Aorta (tissue), 5 donors: ENCODE data around the gene CDC25B. TPM values are rescaled to one million over a fixed set of nuclear protein-coding genes. Genes with fewer than 3 reads are reported as not detected.
"Not testable (repeated sequence)": the region's sequence is repeated elsewhere in the genome, so short reads cannot be mapped to it uniquely, and the experiment has no call there.

ENCODE experiments used
- ATAC-seq: fragments of 200-7000 bp; cut with Tn5 transposase; one replicate; pipeline ENCODE4 v1.9.1; 2022; ENCODE audit warnings: moderate library complexity; ENCODE audit not compliant: low FRiP score
- DNase-seq, 2 donors: peaks; one replicate each; pipeline ENCODE4 v3.0.0-alpha.2; 2020
- H3K27ac ChIP-seq, 2 donors: one replicate each; pipeline ENCODE4 v1.5.1; 2013; ENCODE audit warnings: low read length in 2 of 2, mild to moderate bottlenecking in 2 of 2, moderate library complexity in 2 of 2, control low read depth in 1 of 2, inconsistent platforms in 1 of 2, low read depth in 1 of 2
- H3K27me3 ChIP-seq, 2 donors: one replicate each; pipeline ENCODE4 v1.6.1; 2013; ENCODE audit warnings: control low read depth in 1 of 2, low read length in 1 of 2, mild to moderate bottlenecking in 1 of 2, moderate library complexity in 1 of 2; ENCODE audit not compliant: insufficient read depth in 2 of 2, control insufficient read depth in 1 of 2
- H3K36me3 ChIP-seq, 2 donors: one replicate each; pipeline ENCODE4 v1.6.1; 2013; ENCODE audit warnings: control low read depth in 1 of 2, low read length in 1 of 2, mild to moderate bottlenecking in 1 of 2; ENCODE audit not compliant: insufficient read depth in 2 of 2, control insufficient read depth in 1 of 2
- H3K4me1 ChIP-seq, 2 donors: one replicate each; pipeline ENCODE4 v1.6.1; 2013; ENCODE audit warnings: low read length in 2 of 2, control low read depth in 1 of 2, mild to moderate bottlenecking in 1 of 2, moderate library complexity in 1 of 2; ENCODE audit not compliant: insufficient read depth in 2 of 2, control insufficient read depth in 1 of 2
- H3K4me3 ChIP-seq, 2 donors: one replicate each; pipeline ENCODE4 v1.5.1; 2013; ENCODE audit warnings: low read length in 2 of 2, control low read depth in 1 of 2, mild to moderate bottlenecking in 1 of 2
- H3K9me3 ChIP-seq: one replicate; pipeline ENCODE4 v1.6.1; 2013; ENCODE audit warnings: mild to moderate bottlenecking, low read length; ENCODE audit not compliant: control insufficient read depth
- WGBS, 2 donors: extraction: QIAGEN DNeasy Blood & Tissue Kit; methylation state at CpG; one replicate each; pipeline ENCODE4 v1.1.7; 2013; 5-methylcytosine and 5-hydroxymethylcytosine counted together
- intact Hi-C, 2 donors: fragments of 100-400 bp; cut with DNase I; formaldehyde crosslinking; loops; one replicate each; pipeline versions ENCODE4 v1.14.2 to v1.15.0; 2022
- polyA plus RNA-seq, 2 donors: library from polyadenylated mRNA; stranded (reverse); fragments of 200-250 nt; gene quantifications; one replicate each; pipeline ENCODE4 v1.2.3, GENCODE V29; 2013
- total RNA-seq, 2 donors: library from RNA; stranded (reverse); fragmentation: NEBNext Ultra II Directional; extraction: Animal tissue kit (Norgen Biotek cat#: 25700); gene quantifications; one replicate each; pipeline ENCODE4 v1.2.1, GENCODE V29; 2021
- donor health status: healthy with polysubstance abuse.
- donor health status: Bipolar disorder and iron deficiency.
- donor health status: DM: no; HTN: no; CAD: no.
- donor health status: DM: no; HTN: no; CAD: no.
- donor health status: DM: yes; HTN: yes; CAD: no.

CDC25B gene
- total and polyA plus RNA-seq, 4 donors, result 9.9 to 87.5 (median 42.9) TPM

DNA sequence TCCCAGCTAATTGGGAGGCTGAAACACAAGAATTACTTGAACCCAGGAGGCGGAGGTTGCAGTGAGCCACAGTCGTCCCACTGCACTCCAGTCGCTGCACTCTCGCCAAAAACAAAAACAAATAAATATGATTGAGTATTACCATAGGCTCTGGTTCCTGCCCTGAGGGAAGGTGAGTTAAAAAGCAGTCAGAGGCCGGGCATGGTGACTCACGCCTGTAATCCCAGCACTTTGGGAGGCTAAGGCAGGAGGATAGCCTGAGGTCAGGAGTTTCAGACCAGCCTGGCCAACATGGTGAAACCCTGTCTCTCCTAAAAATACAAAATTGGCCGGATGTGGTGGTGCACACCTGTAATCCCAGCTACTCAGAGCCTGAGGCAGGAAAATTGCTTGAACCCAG, 44.1 kb downstream of the CDC25B start:
- H3K27ac ChIP-seq, H3K27me3 ChIP-seq, ATAC-seq, H3K4me3 ChIP-seq, H3K36me3 ChIP-seq, H3K4me1 ChIP-seq, H3K9me3 ChIP-seq, DNase-seq: not testable (repeated sequence)
- WGBS, 2 donors, result 94 to 97% methylated on average over 7 of the region's 7 CpGs
- intact Hi-C loops, result loop anchor here (10.0 kb wide), 3 partner anchors 55 to 165 kb away; partner anchors contain the start of genes ADAM33 (in 1 of the 2), CENPB (in 1 of the 2) and SPEF1 (in 1 of the 2)

DNA sequence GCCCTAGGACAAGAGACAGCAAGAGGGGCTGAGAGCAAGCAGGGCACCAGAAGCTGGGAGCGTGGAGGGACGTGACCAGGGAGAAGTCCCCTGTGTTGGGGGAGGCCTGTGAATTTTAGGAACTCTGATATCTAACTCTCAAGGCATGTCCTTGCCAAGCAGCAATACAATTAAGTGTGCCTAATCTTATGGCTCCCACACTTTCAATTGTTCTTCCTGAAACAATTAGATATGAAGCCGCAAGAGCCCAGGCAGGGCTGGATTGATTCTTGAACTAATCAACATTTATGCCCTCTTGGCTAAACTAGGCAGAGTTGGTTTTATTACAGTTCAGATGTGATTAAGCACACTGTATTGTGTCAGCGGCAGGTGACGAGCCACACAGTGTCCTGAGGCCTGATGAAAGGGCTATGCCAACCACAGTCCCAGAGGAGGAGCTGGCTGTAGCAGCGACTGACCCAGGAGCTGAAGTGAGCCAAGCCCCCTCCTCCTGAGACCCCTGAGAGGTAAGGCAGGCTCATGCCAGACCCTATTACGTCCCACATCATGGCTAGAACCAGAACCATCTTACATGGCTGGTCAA, 46.3 kb downstream of the CDC25B start:
- H3K4me1 ChIP-seq, result no peaks in the 10 kb centered on the region
- whole genome bisulfite sequencing, 2 donors, result 88 to 89% methylated on average over 7 of the region's 7 CpGs
- no peak overlapping the region for H3K4me3 ChIP-seq
- DNase-seq, result no peak
- ATAC-seq, result no peak
- intact Hi-C loops, result loop anchor here (10.0 kb wide), 3 partner anchors 58 to 168 kb away; partner anchors contain the start of genes ADAM33 (in 1 of the 2), CENPB (in 1 of the 2) and SPEF1 (in 1 of the 2)
- no peak overlapping the region for H3K27ac ChIP-seq
- H3K9me3 ChIP-seq, result no peaks in the 10 kb centered on the region
- H3K27me3 ChIP-seq, result no peaks in the 10 kb centered on the region
- no peaks in the 10 kb centered on the region for H3K36me3 ChIP-seq

DNA sequence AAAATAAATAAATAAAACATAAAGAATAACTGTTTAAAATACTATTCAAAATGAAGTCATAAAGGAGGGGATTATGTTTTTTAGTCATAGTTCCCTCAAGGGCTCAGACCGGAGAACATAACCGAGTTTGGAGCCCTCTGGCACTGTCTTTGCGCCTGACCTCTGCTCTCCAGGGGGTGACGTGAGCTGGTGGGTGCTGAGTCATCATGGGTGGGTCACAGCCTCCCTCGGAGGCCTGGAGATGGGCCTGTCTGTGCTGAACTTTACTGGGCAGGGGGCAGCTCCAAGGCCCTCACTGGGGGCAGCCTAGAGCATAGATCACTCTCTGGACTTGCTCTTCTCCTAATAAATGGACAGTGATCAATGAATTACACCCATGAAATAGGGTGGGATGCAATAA, 47.4 kb downstream of the CDC25B start:
- Histone ChIP-seq H3K4me3 (no peak overlapping the region), H3K27me3 (no peaks in the 10 kb centered on the region), H3K9me3 (no peaks in the 10 kb centered on the region), H3K4me1 (no peaks in the 10 kb centered on the region), H3K27ac (no peak overlapping the region), H3K36me3 (no peaks in the 10 kb centered on the region)
- intact Hi-C loops, result loop anchor here (10.0 kb wide), 3 partner anchors 59 to 169 kb away; partner anchors contain the start of genes ADAM33 (in 1 of the 2), CENPB (in 1 of the 2) and SPEF1 (in 1 of the 2)
- ATAC-seq, result no peak
- 73 to 77% methylated on average over 5 of the region's 5 CpGs for WGBS, 2 donors
- no peak for DNase-seq

DNA sequence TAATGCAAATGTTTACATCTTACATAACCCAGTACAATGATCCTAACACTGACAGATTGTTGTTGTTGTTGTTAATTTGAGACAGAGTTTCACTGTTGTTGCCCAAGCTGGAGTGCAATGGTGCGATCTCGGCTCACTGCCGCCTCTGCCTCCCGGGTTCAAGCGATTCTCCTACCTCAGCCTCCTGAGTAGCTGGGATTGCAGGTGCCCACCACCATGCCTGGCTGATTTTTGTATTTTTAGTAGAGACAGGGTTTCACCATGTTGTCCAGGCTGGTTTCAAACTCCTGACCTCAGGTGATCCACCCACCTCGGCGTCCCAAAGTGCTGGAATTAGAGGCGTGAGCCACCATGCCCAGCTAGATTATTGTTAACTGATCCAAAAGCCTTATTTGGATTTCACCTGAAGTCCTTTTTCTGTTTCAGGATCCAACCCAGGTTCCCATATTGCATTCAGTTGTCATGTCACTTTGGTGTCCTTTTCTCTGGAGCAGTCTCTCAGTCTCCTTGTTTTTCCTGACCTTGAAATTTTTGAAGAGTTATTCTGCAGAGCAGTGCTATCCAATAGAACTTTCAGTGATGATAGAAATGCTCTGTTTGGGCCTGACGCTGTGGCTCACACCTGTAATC, 48.0 kb downstream of the CDC25B start:
- H3K27ac ChIP-seq, H3K9me3 ChIP-seq, H3K4me3 ChIP-seq, H3K27me3 ChIP-seq, DNase-seq, ATAC-seq, H3K36me3 ChIP-seq, H3K4me1 ChIP-seq: not testable (repeated sequence)
- WGBS, 2 donors, result 94 to 95% methylated on average over 9 of the region's 9 CpGs
- intact Hi-C loops, result loop anchor here (10.0 kb wide), 3 partner anchors 59 to 169 kb away; partner anchors contain the start of genes ADAM33 (in 1 of the 2), CENPB (in 1 of the 2) and SPEF1 (in 1 of the 2)

DNA sequence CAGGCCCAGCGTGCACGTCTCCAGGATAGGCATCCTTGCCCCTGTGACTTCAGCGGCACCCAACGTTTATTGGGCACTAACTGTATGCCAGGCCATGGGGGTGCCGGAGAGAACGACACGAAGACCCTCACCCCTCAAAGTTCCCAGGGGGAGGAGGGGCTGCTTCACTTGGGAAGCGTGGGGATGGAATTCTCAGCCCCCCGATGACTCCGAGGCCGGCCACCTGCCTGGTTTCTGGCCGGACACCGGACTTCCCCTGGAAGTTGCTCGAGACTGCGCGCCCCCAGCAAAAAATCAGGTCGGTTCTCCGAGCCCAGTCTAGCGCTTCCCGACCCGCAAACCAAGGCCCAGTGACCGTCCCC, 50.2 kb downstream of the CDC25B start:
- no peak for ATAC-seq
- WGBS, 2 donors, result 0 to 1% methylated on average over 22 of the region's 22 CpGs
- intact Hi-C loops, result loop anchor here (10.0 kb wide), 3 partner anchors 62 to 172 kb away; partner anchors contain the start of genes ADAM33 (in 1 of the 2), CENPB (in 1 of the 2) and SPEF1 (in 1 of the 2)
- peak overlapping the region; percentile 1 to 48 for H3K27ac ChIP-seq
- H3K36me3 ChIP-seq, result no peaks in the 10 kb centered on the region
- no peak for DNase-seq
- no peaks in the 10 kb centered on the region for H3K27me3 ChIP-seq
- peak overlapping the region; percentile 22 to 92 for H3K4me3 ChIP-seq
- no peaks in the 10 kb centered on the region for H3K4me1 ChIP-seq
- no peaks in the 10 kb centered on the region for H3K9me3 ChIP-seq

DNA sequence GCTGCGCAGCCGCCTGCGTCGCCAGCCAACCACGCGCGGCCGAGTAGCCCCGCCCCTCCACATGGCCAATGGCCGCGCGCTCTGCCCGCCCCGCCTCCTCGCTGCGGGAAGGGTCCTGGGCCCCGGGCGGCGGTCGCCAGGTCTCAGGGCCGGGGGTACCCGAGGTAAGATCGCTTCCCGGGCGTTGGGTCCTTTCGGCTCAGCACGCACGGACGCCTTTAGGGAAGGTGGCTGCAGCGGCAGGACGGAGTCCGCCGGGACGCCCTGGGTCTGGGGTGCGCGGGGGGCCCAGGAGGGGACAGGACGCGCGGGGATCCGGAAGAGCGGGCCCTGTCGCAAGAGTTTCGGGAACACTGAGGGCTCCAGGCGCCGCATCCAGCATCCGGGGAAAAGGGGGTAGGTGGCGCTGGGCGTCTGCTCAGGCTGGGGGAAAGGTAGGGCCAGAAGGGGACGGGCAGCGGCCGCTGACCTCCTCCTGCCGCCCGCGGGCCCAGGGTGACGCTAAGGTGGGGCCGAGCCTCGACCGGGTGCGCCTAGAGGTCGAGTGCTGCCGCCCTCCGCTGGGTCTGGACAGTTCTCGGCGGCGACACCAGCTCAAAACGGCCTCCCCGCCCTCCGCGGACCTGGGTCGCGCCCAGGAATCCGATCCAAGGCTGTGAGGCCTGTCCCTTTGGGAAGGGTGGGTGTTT, 50.8 kb downstream of the CDC25B start, which contains the start of gene MAVS:
Gene MAVS (plus strand): TSS at position 95 of the 689 bp plus-strand sequence. CDS start 7,791 bp downstream, outside the sequence.
- intact Hi-C loops, result loop anchor here (10.0 kb wide), 3 partner anchors 62 to 172 kb away; partner anchors contain the start of genes ADAM33 (in 1 of the 2), CENPB (in 1 of the 2) and SPEF1 (in 1 of the 2)

DNA sequence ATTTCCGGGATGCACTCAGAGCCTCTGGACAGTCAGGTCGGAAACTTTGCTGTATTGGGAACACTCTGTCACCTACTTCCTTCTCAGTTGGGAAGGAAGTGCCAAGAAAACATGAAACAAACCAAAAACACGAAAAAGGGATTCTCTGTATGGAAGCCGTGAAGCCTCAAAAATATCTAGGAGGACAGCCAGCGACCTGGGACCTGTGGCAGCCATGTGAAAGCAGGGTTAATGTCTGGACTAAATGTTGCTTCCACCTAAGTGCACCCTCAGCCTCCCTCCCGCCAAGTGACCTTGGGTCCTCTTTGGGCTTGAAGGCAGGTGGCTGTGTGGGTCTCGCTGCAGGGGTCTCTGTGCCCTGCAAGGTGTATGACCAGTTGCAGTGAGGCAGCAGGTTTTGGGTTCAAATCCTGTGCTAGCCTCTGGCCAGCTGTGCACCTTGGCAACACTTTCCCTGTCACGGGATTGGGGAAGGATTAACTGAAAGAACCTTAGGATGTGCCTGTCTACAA, 51.4 kb downstream of the CDC25B start:
- DNase-seq (no peak), ATAC-seq (no peak)
- Histone ChIP-seq H3K36me3 (no peaks in the 10 kb centered on the region), H3K27ac (peak overlapping the region in 1 of 2 donors; percentile 77), H3K27me3 (no peaks in the 10 kb centered on the region), H3K4me1 (no peaks in the 10 kb centered on the region), H3K4me3 (peak overlapping the region; percentile 5 to 92), H3K9me3 (no peaks in the 10 kb centered on the region)
- intact Hi-C loops, result loop anchor here (10.0 kb wide), 3 partner anchors 63 to 173 kb away; partner anchors contain the start of genes ADAM33 (in 1 of the 2), CENPB (in 1 of the 2) and SPEF1 (in 1 of the 2)
- 21 to 23% methylated on average over 8 of the region's 8 CpGs for WGBS, 2 donors

More for the DNA sequence above, 50.8 kb downstream of the CDC25B start, which contains the start of gene MAVS:
- Histone ChIP-seq H3K36me3 (no peaks in the 10 kb centered on the region), H3K4me3 (peak within 1 kb of the TSS; percentile 22 to 92), H3K27me3 (no peaks in the 10 kb centered on the region), H3K27ac (peak within 1 kb of the TSS; percentile 71 to 77), H3K4me1 (no peaks in the 10 kb centered on the region), H3K9me3 (no peaks in the 10 kb centered on the region)
- WGBS, 2 donors, result 0% methylated on average over 50 to 72 of the region's 72 CpGs
- peak; percentile 97 for ATAC-seq
- peak; percentile 92 to 96 for DNase-seq

DNA sequence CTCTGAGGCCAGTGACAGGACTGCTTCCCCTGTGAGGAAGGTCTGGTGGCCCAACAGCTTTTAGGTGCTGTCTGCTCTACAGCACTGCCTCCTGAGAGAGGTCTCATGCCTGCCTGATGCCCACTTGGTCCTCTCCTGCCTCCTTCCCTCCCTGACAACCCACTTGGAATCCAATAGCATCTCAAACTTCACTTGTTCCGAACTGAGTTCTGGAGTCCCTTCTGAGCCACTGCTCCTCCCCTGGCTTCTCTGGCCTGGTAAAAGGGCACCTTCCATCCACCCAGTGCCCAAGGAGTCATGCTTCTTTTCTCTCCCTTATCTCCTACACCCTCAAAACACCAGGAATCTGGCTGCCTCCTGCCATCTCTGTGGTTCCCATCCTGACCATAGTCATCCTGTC, 52.5 kb downstream of the CDC25B start:
- Histone ChIP-seq H3K9me3 (no peaks in the 10 kb centered on the region), H3K4me3 (no peak overlapping the region), H3K36me3 (no peaks in the 10 kb centered on the region), H3K27me3 (no peaks in the 10 kb centered on the region), H3K4me1 (no peaks in the 10 kb centered on the region), H3K27ac (no peak overlapping the region)
- DNase-seq (no peak), ATAC-seq (no peak)
- intact Hi-C loops, result loop anchor here (10.0 kb wide), 3 partner anchors 64 to 174 kb away; partner anchors contain the start of genes ADAM33 (in 1 of the 2), CENPB (in 1 of the 2) and SPEF1 (in 1 of the 2)
- WGBS, 2 donors, result 58 to 81% methylated on average over 1 of the region's 1 CpG
